NOMO-1 treated with dmso at 0.1 percent for 144 hours (cell line): Measurements from ENCODE around the gene PEDS1.
"Not testable (repeated sequence)": the region's sequence is repeated elsewhere in the genome, so short reads cannot be mapped to it uniquely, and the experiment has no call there.

ENCODE experiments used
- DNase-seq: peaks from one replicate; lab custom pipeline; 2025; ENCODE audit not compliant: unreplicated experiment; lab: John Stamatoyannopoulos, UW

Gene PEDS1

GRCh38 chr20:50190251-50191064, 36.9 kb upstream of the PEDS1 start, which contains the start of gene CEBPB:
TSS of gene CEBPB (plus strand) at chr20:50190830. CDS start at chr20:50191034, 204 bp downstream.
- DNase-seq: peak; percentile 72

GRCh38 chr20:50189681-50190250, 36.2 kb upstream of the PEDS1 start:
- no peak for DNase-seq

GRCh38 chr20:50188879-50189680, 35.6 kb upstream of the PEDS1 start:
- DNase-seq: no peak

- no peak for DNase-seq
Measured at GRCh38 chr20:50188287-50188688, 34.8 kb upstream of the PEDS1 start.

DNA sequence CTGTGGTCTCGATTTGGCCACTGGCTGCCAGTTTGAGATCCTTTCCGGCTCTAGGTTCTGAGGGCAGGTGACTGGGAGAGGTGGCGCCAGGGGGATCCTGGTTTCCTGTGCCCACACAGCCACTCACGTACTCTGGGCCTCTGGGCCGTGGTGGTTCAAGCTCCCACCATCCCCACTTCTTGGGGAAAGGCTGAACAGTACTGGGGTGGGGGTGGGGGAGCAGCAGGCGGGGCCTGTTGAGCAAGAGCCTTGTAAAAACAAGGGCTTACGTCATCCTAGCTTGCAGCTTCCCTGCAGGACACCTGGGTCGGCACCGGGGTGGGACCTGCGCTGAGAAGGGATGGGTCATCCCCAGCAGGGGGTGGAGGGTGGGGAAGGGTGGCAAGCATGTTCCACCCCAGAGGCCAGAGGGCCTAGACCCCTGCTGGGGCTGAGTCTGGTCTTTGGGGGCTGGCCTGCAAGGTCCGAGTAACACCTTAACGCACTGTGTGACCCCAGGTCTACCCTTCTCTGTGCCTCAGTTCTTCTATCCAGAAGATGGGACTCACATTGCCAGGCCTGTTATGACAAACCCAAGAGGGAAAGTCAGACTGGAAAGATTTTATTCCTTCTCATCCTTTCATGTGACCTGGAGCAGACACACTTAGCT, 34.0 kb upstream of the PEDS1 start:
- DNase-seq: no peak

- no peak for DNase-seq
Measured at GRCh38 chr20:50186987-50187402, 33.5 kb upstream of the PEDS1 start.

- DNase-seq: peak; percentile 45
Measured at GRCh38 chr20:50186151-50186885, 32.8 kb upstream of the PEDS1 start.

DNA sequence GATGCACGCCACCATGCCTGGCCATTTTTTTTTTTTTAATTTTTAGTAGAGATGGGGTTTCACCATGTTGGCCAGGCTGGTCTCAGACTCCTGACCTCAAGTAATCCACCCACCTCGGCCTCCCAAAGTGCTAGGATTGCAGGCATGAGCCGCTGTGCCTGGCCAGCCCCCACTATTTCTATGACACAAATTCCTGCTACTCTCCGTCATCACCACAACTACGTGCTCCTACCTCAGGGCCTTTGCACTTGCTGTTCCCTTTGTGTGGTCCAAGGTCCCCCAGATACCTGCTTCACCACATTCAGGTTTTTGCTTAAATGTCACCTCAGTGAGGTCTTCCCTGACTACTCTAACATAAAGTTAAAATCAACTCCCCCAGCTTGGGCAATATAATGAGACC, 31.9 kb upstream of the PEDS1 start:
- no peak for DNase-seq

DNA sequence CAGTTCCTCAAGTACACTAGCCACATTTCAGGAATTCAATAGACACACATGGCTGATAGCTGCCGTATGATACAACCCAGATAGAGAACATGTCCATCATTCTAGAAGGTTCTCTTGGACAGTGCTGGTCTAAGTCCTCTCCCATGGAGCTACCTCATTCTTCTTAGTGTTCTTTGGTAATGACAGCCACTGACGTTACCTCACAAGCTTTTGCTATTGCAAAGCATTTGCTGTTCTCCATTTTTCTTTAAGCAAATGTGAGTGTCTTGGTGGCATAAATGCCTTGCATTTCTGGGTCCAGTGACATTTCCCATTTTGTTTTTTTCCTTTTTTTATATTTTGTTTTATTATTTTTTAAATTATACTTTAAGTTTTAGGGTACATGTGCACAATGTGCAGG, 28.8 kb upstream of the PEDS1 start:
- no peak for DNase-seq

GRCh38 chr20:50181344-50181743, 27.8 kb upstream of the PEDS1 start:
- no peak for DNase-seq

DNA sequence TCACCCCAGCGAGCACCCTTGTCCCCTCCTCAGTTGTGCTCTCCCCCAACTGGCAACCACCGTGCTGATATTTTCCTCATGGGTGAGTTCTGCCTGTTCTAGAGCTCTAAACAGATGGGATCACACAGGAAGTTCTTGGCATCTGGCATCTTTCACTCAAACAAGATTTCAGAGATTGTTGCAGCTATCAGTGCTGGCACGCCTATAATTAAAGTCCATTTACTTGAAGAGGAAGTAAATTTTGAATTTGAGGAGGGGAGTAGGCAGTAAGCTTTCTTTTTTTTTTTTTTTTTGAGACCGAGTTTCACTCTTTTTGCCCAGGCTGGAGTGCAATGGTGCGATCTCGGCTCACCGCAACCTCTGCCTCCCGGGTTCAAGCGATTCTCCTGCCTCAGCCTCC, 25.1 kb upstream of the PEDS1 start:
- DNase-seq: not testable (repeated sequence)

GRCh38 chr20:50175938-50176933, 22.7 kb upstream of the PEDS1 start:
- DNase-seq: no peak

GRCh38 chr20:50174456-50174855, 20.9 kb upstream of the PEDS1 start:
- DNase-seq: no peak

GRCh38 chr20:50172347-50173013, 19.0 kb upstream of the PEDS1 start:
- no peak for DNase-seq

GRCh38 chr20:50170549-50171220, 17.2 kb upstream of the PEDS1 start:
- no peak for DNase-seq

GRCh38 chr20:50169329-50169823, 15.9 kb upstream of the PEDS1 start:
- peak; percentile 50 for DNase-seq

DNA sequence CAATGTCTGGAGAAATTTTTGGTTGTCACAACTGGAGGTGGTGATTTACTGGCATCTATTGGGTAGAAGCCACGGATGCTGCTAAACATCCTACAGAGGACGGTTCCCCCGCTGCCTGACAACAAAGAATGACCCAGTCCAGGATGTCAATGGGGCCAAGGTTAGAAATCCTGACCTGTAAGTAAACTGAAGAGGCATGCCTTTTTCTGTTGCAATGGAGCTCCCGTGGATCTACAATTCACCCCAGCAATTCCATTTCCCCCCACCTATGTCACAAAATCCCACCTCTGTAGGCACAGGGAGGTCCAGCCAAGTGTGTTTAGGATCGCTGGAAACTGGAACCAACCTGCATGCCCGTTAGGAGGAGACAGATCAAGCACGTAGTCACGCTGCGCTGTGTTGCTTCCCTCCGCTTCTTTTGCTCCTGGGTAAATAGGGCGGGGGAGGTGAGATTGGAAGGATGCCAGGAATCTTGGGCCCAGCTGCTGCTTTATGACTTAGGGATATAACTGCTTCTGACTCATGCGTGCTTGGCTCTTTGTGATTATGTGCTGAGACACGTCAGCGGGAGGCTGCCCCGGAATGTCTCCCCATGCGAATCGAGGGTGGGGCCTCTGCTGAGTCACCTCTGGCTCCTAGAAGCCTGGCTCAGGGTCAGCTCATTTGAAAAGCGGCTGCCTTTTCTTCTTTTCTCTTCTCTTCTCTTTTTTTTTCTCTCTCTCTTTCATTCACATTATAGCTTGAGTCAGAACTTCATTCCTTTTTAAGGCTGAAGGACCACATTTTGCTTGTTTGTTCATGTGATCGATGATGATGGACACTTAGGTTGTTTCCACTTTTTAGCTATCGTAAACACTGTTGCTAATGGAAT, 12.4 kb upstream of the PEDS1 start:
- DNase-seq: peak; percentile 90
